Effector CD4-positive, alpha-beta T cell (primary cell): ENCODE data around the gene GRAMD1A.
"Not testable (repeated sequence)": the region's sequence is repeated elsewhere in the genome, so short reads cannot be mapped to it uniquely, and the experiment has no call there.

Experiments used
- DNase-seq: peaks from one replicate; pipeline ENCODE4 v3.0.0-alpha.2; 2020
- total RNA-seq: gene quantifications from one replicate; lab custom pipeline; 2026; lab: John Stamatoyannopoulos, UW

Gene GRAMD1A
- total RNA-seq: 147 reads per million, percentile 89 among the genes with 10 or more reads in this experiment

DNA sequence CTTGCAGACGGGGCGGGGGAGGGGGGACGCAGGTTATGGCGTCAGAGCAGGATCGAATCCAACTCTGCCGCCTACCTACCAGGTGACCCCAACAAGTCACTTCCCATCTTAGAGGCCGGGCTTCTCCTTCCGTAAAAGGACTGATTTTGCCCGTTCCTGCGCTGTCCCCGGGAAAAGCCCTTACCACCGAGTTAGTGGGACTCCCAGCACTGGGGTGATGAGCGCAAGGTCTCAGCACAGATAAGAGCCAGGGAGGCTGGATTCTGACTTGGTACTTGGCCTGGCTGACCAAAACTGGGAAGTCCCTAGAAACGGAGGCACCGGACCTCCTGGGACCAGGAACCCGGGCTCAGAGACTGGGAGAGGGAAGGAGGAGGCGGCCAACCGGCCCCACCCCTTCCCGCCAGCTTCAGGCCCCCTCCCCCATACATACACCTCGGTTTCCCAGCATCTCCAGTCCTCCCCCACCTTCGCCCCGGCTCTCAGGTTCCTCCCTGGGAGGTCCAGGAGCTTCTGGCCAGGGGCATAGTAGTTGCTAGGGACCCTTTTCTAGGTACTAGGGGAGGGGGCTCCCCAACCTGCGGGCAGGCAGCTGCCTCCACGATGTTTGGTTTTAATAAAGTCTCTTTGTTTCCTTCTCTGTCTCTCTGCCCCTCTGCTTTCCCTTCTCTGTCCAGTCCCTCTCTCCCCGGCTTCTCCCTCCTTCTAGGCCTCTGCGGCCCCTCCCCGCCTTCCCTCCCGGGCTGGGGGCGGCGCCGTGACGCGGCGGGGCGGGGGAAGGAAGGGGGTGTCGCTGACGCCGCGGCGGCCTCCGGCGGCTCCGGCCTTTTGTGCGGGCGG is at the start of gene GRAMD1A:
Gene GRAMD1A, plus strand, starts transcription at position 826 of the 840 bp plus-strand sequence. CDS start 156 bp downstream, outside the sequence.
- peak; percentile 57 for DNase-seq

DNA sequence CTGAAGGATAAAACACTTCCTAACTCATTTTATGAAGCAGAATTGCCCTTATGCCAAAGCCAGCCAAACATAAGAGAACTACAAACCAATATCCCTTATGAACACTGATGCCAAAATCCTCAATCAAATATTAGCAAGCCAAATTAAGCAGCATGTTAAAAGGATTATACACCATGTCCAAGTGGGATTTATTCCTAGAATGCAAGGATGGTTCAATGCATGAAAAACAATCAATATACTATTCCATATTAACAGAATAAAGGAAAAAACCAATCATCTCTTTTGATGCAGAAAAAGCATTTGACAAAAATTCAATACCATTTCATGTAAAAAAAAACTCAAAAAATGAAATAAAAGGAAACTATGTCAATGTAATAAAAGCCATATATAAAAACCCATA is 47.0 kb upstream of the GRAMD1A start:
- DNase-seq: no peak

DNA sequence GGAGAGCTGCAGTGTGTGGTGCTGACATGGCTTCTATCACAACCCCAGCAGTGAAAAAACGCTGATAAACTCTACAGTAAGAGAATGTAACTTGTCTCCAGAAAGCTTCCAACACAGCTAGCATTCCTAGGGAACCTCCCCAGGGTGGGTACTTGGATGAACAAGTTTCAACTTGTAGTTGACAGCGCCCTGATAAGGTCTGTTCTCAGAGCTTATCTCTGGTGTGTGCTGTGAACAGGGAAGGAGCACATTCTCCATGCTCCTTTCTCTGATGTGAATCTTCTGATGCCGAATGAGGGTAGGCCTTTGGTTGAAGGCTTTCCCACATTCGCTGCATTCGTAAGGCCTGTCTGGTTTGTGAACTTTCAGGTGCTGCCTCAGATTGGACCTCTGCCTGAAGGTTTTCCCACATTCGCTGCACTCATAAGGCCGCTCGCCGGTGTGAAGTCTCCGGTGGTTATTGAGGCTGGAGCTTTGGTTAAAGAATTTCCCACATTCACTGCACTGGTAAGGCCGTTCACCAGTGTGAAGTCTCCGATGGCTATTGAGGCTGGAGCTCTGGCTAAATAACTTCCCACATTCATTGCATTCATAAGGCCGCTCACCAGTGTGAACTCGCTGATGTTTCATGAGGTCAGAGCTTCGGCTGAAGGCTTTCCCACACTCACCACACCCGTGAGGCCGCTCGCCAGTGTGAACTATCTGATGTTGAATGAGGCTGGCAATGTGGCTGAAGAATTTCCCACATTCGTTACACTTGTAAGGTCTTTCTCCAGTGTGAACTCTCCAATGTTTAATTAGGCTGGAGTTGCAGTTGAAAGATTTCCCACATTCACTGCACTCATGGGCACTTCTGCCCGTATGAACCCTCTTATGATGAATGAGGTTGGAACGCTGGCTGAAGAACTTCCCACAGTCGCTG is 42.0 kb upstream of the GRAMD1A start:
- no peak for DNase-seq

DNA sequence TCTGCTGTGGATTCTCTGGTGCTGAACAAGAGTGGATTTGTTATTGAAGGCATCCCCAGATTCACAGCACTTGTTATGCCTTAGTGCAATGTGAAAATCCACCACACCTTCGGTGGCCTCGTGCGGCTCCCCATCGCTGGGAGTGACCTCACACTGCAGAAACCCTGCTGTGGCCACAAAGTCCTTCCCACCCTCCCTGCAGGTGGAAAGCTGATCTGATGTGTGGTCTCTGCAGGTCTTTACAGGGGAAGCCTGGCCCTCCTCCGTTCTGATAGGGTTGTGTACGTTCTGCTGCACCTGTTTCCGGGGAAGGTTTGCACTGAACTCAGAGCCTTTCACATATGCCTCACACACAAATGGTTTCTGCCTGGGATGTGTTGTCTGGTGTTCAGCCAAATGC is 41.1 kb upstream of the GRAMD1A start:
- no peak for DNase-seq

DNA sequence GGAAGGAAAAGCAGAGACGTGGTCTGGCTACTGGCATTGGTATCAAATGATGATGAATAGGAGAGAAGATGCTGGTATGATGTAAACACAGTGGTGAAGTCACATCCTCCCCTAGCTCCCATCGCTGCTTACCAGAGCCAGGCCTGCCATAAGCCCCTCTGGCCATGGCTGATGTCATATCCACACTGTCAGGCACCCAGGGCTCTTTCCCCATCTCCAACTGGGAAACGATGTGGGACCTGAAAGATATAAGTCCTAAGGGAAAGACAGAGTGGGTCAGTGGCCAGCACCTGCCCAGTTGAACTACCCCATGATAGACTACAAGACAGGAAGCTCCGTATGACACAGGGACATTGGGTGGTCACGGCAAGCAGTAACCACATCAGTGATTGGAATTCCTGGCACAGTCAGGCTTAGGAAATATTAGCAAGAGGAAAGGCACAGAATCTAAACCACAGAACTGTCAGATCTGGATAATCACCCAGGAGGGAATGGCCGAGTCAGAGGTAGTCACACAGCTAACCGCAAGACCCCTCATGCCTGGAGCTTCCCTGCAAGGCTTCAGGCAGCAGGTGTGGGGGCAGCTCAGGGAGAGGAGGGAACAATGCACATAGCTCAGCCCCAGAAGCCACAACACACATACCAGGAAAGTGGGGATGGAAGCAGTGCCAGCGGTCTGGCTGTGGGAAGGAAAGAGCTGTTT is 39.9 kb upstream of the GRAMD1A start:
- no peak for DNase-seq

DNA sequence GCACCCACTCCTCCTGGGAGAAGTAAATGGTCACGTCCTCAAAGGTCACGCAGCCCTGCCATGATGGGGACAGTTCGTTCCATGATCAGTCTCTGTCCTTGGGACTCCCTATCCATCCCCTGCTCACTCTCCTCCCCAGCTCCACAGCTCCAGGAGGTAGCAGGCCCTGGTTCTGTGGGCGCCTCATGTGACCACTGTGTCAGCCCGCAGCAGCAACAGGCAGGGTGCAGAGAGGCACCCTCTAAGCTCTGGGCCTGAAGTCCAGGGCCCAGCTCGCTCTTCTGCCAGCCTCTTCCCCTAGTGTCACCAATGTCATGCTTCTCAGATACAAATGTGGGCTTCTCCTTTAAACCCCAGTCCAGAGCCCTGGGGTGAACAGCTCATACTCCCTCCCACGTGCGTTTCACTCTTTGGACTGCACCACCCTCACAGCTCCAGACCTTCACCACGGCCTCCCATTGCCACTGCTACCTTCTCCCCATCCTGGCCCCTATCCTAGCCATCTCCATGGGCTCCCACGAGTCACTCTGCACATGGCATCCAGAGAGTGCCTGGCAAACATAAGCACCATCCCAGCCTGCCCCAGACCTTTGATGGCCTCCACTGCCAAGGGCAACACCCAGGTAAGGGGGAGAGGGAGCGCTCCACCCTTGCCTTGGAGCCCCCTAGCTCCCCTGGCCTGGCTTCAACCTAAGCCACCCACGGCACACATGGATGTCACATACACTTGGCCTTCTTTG is 39.0 kb upstream of the GRAMD1A start:
- DNase-seq: no peak

DNA sequence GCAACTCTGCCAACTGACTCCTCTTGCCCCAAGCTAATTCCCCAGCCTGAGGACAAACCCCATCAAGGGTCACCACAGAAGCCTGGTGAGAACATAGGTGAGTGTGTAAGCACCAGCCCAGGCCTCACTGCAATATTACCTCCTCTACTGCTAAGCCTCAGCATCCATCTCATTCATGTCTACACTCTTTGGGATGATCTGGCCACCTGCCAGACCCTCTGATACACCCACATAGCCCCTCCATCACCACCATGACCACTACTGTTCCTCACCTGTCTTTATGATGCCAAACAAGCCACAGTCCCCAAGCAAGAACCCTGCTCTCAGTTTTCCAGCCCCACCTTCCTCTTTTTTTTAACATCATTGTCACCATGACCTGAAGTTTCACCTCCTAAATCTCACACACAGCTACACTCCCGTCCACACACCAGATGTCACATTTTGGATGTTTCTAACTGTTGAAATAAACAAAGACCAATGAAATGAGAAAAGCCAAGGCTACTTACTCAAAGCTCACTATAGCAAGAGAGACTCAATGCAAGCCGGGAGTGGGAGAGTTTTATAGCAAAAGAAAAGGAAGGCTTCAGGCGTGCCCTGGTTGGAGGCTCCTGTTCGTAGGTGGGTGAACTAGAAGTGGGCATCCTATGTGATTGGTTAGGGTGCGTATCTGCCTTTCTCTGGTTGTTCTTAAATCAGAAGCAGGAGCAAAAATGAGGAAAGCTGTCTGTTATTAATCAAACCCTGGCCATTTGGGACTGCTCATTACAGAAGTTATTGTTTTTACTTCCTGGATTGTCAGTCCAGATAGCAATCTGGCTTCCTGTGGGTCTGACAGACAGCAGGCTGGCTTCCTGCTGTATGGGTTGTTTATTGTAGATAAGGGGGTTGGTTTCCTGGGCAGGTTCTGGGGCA is 38.1 kb upstream of the GRAMD1A start:
- DNase-seq: no peak

DNA sequence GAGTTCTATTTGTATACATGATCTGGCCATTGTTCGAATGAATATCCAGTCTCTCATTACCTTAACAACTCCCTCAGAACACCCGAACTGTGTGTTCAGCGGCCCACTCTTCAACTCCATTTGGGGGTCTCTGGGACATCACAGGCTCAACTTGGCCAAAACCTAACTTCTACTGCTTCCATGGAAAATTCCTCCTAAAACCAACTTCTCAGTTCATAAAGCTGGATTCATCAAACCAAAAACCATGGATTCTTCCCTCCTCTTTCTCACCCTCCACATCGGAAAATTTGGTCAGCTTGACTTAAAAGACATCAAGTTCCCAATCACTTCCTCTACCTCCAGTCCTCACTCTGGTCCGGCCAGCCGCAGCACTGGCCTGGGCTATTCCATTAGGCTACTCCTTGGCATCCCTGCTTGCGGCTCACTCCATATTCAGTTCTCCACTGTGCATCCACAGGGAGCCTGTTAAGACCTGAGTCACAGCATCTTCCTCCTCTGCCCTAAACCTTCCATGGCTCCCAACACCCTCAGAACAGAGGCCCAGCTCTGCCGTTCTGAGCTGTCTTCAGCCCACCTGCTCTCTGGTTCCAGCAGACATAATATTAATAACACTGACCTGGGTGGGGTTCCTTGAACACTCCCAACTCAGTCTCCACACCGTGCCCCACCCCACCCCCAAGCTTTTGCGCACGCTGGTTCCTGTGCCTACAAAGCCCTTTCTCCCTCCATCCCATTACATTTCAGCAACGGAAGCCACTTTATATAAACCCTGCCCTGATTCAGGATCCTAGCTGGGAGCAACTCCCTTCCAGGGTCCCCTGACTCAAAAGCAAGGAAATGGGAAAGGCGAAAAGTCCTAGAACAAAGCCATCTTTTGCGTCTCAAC is 37.2 kb upstream of the GRAMD1A start:
- DNase-seq: no peak

DNA sequence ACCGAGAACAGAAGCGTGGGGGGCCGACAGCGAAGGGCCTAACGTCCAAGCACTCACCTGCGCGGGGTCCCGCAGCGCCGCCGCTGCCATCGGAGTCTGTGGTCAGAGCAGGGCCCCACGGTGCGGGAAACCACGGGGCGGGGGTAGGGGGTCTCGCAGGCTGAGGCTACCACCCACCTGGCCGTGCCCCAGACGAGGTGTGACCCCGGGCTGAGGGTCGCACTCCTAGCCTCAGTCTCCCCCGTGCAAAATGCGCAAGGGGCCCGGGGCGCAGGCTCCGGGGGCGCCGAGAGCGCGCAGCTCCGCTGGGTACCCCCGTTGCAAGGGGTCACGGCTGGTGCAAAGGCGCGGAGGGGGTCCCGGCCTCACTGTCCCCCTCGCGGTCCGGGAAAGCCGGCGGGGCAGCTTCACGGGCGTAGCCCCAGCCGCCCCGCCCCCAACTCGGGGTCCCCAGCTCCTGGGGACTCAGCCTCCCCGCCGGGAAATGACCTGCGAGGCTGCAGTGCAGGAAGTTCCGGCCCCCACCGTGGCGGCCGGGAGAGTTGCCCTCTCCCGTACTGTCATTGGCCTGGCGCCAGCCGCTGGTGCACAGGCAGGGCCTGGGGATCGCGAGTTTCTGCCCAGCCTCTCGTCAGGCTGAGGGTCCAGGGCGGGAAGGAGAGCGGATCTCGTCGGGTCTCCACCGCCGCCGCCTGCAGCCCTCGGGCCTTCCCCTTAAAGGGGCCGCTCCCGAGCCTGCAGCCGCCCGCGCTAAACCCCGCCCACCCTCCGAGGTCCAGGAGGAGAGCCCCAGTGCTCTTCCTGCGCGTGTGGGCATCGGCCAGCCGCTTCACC is 36.3 kb upstream of the GRAMD1A start, which contains the start of gene ZNF792:
Gene ZNF792, minus strand, starts transcription at position 657 of the 834 bp plus-strand sequence. Its CDS starts 567 bp downstream, at position 90.
- peak; percentile 13 for DNase-seq

DNA sequence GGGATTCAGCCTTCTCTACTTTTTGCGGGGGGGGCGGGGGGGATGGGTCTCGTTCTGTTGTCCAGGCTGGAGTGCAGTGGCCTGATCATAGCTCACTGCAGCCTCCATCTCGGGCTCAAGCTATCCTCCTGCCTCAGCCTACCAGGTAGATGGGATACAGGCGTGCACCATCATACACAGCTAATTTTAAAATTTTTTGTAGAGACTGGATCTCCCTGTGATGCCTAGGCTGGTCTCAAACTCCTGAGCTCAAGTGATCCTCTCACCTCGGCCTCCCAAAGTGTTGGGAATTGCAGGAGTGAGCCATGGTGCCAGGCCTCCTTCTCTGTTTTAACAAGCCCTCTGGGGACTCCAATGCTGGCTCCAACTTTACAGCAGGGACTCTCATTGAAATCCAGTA is 35.5 kb upstream of the GRAMD1A start:
- no peak for DNase-seq

DNA sequence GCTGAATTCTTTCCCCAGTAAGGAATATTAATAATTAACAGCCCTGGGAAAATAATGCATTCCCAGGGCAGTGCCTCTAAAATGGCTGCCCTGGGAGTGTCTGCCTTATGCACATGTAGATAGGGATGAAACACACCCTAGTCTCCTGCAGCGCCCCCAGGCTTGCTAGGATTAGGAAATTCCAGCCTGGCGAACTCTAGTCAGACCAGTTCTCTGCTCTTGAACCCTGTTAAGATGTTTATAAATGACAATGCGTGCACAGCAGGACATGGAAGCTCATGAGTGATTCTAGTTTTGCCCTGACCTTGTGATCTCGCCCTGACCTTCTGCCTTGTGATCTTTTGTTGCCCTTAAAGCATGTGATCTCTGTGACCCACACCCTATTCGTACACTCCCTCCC is 34.6 kb upstream of the GRAMD1A start:
- DNase-seq: not testable (repeated sequence)

DNA sequence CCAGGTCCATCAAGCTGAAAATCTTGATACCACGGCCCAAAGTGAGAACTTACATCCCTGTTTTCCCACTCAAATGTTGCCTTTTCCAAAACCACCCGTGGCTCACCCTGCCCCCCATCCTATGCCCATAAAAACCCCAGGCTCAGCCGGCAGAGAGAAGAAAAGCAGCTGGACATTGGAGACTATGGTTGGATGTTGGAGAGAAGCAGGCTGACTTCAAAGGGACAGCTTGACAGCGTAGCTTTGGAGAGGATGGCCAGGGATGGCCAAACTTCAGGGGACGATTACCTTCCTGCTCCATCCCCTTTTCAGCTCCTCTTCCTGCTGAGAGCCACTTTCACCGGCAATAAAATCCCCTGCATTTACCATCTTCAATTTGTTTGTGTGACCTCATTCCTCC is 32.6 kb upstream of the GRAMD1A start:
- DNase-seq: no peak

DNA sequence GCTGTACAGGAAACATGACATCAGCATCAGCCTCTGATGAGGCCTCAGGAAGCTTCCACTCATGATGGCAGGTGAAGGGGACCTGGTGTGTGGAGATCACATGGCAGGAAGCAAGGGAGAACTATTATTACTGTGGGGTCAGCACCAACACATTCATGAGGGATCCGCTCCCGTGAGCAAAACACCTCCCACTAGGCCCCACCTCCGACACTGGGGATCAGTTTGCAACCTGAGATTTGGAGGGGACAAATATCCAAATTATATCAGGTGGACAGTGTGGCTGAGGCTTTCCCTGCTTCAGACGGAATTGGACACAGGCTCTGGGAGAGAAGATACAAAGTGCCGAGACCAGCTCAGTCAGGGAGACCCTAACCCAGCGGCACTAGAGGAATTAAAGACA is 30.4 kb upstream of the GRAMD1A start:
- no peak for DNase-seq

DNA sequence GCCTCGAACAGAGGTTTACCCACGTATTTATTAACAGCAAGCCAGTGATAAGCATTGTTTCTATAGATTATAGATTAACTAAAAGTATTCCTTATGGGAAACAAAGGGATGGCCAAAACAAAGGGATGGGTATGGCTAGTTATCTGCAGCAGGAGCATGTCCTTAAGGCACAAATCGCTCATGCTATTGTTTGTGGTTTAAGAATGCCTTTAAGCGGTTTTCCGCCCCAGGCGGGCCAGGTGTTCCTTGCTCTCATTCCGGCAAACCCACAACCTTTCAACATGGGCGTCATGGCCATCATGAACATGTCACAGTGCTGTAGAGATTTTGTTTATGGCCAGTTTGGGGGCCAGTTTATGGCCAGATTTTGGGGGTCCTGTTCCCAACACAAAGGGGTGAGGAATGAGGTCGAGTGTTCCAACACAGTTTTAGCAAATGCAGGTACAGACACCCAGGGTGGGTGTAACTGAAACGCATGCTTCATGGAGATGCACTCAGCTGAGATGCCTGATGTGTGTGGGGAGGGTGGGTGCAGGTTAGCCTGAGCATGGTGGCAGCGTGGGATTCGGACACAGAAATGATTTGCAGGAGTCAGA is 29.8 kb upstream of the GRAMD1A start:
- DNase-seq: not testable (repeated sequence)

DNA sequence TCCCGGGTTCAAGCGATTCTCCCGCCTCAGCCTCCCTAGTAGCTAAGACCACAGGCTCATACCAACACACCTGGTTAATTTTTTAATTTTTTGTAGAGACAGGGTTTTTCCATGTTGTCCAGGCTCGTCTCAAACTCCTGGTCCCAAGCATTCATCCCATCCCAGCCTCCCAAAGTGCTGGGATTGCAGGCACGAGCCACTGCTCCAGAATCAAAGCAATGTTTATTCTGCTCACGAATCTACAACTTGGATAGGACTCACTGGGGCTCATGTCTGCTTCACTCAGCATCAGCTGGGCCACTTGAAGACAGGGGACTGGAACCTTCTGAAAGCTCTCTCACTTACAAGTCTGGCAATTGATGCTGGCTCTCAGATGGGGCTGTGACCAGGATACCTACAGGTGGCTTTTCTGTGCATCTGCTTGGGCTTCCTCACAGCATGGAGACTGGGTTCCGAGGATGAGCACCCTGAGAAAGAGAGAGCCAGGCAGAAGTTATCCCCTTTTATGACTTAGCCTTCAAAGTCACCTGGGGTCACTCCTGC is 27.9 kb upstream of the GRAMD1A start:
- no peak for DNase-seq

DNA sequence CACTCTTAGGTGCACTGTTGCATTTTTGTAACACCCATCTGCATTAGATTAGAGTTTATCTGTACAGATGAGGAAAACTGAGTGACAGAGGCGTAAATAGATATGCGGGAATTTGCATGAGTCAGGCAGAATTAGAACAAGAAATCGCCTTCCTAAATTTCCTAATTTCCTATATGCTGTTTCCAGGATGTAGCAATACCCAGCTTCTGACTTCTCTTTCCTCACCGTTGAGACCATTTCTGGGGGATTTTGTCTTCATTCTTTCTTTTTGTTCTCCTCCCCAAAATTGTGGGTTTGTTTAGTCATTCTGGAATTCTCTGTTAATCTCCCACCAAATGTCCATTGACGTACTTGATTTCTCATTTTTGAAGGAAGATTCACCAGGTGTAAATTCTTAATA is 25.5 kb upstream of the GRAMD1A start:
- DNase-seq: no peak

DNA sequence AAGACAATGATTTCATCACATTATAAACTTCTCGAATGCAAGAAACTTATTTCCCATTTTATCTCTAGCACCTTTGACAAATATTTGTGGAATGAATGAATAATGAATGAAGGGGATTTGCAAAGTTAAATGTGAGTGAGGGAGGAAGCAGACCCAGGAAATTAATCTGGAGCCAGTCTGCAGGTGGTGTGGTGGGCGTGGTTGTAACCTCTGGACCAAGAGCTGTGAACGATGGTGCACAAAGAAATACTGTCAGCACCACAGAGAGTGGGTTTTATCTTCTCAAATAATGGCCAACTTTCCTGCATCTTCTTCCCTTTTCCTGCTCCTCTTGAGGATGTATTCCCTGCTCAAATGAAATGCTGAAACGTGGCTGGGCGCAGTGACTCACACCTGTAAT is 25.1 kb upstream of the GRAMD1A start:
- DNase-seq: no peak

DNA sequence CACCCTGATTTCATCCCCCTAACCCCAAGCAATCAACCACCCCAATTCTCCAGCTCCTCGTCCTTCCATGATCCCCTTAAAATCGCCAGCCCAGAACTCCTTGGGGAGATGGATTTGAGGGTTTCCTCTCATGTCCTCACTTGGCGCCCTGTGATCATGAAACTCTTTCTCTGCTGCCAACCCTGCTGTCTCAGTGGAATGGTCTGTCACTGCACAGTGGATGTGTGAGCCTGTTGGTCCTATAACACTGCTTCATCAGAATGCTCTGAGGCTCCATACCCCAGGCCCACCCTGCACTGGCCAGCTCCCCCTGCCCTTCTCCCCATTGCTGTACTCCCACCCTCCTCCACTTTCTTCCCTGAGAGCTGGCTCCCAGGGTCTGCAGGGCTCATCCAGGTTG is 23.5 kb upstream of the GRAMD1A start:
- DNase-seq: no peak
